Astrocyte of the cerebellum (primary cell): ENCODE measurements around the gene CIC.
A peak's percentile ranks its signal among the peaks of the same experiment; 100 is the strongest.

ENCODE experiments used
- DNase-seq: peaks from one replicate; pipeline ENCODE4 v3.0.0-alpha.2; 2011; ENCODE audit warnings: low read depth
- H3K4me3 ChIP-seq: 2 replicates; pipeline ENCODE4 v1.5.1; 2011; ENCODE audit warnings: mild to moderate bottlenecking, low read depth, low read length, moderate library complexity
- in situ Hi-C: cut with HindIII; loops from 2 replicates; pipeline ENCODE4 v1.10.0; 2017; ENCODE audit warnings: low sequenced_read_pairs
- TF ChIP-seq, protein P1 (sequence below): IDR thresholded peaks from 2 replicates; pipeline ENCODE4 v1.5.1; 2012; ENCODE audit warnings: low read length, low read depth, moderate library complexity, mild to moderate bottlenecking; ENCODE audit errors: missing control alignments

The CIC gene

DNA sequence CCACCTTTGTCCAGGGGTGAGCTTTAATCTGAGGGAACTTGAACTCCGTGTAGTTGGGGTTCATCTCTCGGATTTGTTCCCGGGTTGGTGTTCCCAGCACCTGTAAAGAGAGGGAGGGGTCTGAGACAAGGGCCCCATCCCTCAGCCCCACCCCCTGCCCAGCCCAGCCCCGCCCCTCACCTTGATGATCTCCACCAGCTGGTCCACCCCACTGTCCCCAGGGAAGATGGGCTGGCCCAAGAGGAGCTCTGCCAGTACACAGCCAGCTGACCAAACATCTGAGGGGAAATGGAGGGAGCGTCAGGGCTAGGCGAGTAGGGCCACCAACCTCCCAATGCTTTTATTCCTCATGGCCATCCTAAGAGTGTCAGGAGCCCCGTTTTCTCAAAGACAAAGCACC lies 35.9 kb upstream of the CIC start:
- TF ChIP-seq, protein P1, sequence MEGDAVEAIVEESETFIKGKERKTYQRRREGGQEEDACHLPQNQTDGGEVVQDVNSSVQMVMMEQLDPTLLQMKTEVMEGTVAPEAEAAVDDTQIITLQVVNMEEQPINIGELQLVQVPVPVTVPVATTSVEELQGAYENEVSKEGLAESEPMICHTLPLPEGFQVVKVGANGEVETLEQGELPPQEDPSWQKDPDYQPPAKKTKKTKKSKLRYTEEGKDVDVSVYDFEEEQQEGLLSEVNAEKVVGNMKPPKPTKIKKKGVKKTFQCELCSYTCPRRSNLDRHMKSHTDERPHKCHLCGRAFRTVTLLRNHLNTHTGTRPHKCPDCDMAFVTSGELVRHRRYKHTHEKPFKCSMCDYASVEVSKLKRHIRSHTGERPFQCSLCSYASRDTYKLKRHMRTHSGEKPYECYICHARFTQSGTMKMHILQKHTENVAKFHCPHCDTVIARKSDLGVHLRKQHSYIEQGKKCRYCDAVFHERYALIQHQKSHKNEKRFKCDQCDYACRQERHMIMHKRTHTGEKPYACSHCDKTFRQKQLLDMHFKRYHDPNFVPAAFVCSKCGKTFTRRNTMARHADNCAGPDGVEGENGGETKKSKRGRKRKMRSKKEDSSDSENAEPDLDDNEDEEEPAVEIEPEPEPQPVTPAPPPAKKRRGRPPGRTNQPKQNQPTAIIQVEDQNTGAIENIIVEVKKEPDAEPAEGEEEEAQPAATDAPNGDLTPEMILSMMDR = no peak
- DNase-seq = no peak
- in situ Hi-C loops = no loop called here
- H3K4me3 ChIP-seq = no peak overlapping the region

DNA sequence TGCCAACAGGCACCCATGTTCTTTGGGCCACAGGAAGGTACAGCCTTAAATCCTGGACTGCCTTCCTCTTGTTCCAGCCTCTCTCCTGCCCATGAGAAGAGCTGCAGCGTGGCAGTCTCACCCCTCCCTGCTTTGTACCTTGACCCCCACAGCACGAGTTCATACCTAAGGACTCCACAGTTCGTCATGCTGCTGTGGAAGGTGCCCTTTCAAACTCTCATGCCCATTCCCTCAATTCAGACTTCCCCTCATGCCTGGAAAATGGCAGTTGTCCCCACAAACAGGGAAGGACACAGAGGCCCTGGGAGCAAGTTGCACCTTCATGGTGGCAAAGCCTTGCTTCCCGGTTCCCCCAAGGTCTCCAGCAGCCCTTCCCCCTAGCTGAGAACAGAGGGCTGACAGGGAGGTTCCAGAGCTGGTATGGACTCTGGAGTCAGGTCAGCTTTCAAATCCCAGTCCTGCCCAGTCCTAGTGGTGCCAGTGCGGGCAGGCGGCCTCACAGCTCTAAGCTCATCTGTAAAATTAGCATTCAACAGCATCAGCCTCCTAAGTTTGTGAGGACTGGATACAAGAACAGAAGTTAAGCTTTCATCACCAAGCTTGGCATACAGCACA lies 35.3 kb upstream of the CIC start:
- in situ Hi-C loops = no loop called here
- no peak overlapping the region for H3K4me3 ChIP-seq

DNA sequence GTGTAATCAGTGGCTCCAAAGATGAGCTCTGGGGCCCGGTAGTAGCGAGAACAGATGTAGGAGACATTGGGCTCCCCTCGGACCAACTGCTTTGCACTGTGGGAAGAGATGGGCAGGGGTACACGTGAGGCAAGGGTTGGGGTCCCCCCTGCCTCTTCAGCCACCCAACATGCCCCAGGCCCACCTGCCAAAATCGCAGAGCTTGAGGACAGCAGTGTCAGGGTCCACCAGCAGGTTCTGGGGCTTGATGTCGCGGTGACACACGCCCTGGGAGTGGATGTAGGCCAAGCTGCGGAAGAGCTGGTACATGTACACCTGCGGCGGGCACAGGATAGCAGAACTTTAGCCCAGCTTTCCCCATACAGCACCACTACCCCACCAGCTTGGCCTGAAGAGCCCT lies 34.7 kb upstream of the CIC start:
- in situ Hi-C loops = no loop called here
- no peak for DNase-seq
- no peak overlapping the region for H3K4me3 ChIP-seq
- TF ChIP-seq, protein P1 = no peak

More for the DNA sequence above, 35.3 kb upstream of the CIC start:
- TF ChIP-seq, protein P1 = no peak
- no peak for DNase-seq

DNA sequence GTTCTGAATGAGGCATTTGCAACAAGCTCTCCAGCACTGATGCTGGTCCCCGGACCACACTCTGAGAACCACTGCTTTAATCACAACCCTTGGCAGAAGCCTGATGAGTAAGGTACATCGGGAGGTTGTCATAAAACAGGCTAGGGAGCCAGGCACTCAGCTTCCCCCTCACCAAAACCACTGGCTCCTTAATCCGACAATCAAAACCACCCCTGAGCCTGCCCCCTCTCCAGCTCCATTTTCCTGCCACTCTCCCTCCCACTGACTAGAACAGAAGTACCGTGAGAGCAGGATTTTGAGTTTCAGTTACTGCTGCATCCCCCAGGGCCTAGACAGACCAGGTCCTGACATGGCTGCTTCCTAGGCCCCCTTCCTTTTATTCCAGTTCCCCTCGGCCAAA lies 33.9 kb upstream of the CIC start:
- TF ChIP-seq, protein P1 = no peak
- DNase-seq = no peak
- no peak overlapping the region for H3K4me3 ChIP-seq
- in situ Hi-C loops = no loop called here

DNA sequence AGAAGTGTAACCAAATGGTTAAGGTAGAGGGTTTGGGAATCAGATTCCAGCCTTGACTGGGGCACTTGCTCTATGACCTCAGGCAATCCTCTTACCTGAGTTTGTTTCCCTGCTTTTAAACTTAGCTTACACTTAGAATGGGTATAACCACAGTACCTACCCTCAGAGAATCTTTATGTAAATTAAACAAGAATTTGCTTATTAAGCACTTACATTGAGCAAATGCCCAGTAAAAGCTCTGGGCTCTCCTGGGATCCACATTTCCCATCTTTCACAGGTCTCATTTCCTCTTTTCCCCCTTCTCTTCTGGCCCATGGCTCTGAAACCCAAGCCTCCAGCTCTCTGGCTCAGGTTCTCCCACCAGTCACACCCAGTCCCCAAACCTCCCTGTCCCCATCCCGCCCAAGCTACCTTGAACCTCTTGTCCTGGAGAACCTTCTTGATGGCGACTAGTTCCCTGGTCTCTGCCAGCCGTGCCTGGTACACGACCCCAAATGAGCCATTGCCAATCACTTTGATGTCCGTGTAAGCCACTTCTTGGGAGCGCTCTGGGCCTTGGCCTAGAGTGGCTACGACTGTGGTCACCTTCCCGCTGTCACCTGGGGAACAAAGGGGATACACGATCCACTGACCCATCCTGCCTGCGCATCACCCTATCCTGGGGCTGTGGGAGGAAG lies 29.4 kb upstream of the CIC start:
- in situ Hi-C loops = no loop called here

DNA sequence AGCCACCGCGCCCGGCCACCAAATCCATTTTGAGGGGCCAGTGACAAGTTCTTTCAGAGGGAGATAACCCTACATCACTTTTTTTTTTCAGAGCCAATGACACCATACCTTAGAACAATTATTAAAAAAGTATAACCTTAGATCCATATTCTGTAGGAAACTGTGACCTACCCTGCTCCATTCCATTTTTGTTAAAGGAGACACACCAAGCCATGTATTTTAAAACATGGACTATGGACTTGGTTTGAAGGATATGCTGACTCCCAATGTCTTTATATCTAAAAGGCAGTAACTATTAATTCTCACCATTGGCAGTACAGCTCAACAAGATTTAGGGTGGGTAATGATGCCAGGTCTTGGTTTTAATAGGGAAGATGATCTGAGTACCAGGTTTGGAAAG lies 27.8 kb upstream of the CIC start:
- peak overlapping the region; percentile 71 for H3K4me3 ChIP-seq
- TF ChIP-seq, protein P1 = no peak
- no peak for DNase-seq
- in situ Hi-C loops = no loop called here

More for the DNA sequence above, 29.4 kb upstream of the CIC start:
- no peak overlapping the region for H3K4me3 ChIP-seq
- no peak for DNase-seq
- TF ChIP-seq, protein P1 = no peak
